ENCODE measurements around the gene LRRC4. TPM values are rescaled to one million over a fixed set of nuclear protein-coding genes. Genes with fewer than 3 reads are reported as not detected.

The LRRC4 gene
- total and polyA plus RNA-seq, 3 donors from 2014 or later, result 10.2 to 17.0 (median 12.5) TPM

DNA sequence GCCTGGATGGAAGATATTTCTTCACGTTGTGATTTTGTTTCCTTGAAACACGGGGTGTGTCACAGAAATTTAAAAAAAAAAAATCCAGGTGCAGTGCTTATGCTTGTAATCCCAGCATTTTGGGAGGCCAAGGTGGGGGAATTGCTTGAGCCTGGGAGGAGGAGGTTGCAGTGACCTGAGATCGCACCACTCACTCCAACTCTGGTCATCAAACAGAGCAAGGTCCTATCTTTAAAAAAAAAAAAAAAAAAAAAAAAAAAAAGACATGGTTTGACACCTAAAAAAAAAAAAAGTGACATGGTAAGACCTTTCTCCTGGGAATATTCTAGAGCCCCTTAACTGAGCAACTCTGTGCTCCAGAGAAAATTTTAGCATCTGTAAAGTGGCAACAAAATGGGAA, 9.0 kb upstream of the LRRC4 start:
- WGBS, 2 donors, result 83 to 91% methylated on average over 3 of the region's 3 CpGs
- Histone ChIP-seq H3K9me3 (no peaks in the 10 kb centered on the region), H3K27me3 (no peaks in the 10 kb centered on the region), H3K4me3 (no peak overlapping the region), H3K4me1 (no peaks in the 10 kb centered on the region), H3K27ac (no peak overlapping the region), H3K36me3 (ENCODE audit: low read depth, missing control alignments) (no peaks in the 10 kb centered on the region)
- DNase-seq, result no peak
- TF ChIP-seq, protein P1, sequence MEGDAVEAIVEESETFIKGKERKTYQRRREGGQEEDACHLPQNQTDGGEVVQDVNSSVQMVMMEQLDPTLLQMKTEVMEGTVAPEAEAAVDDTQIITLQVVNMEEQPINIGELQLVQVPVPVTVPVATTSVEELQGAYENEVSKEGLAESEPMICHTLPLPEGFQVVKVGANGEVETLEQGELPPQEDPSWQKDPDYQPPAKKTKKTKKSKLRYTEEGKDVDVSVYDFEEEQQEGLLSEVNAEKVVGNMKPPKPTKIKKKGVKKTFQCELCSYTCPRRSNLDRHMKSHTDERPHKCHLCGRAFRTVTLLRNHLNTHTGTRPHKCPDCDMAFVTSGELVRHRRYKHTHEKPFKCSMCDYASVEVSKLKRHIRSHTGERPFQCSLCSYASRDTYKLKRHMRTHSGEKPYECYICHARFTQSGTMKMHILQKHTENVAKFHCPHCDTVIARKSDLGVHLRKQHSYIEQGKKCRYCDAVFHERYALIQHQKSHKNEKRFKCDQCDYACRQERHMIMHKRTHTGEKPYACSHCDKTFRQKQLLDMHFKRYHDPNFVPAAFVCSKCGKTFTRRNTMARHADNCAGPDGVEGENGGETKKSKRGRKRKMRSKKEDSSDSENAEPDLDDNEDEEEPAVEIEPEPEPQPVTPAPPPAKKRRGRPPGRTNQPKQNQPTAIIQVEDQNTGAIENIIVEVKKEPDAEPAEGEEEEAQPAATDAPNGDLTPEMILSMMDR (IDR thresholded peaks at IDR 0.05), result no peak
- TF ChIP-seq POLR2A (IDR thresholded peaks at IDR 0.05), result no peak
- intact Hi-C loops (cut with DNase I; ENCODE audit: low total_unique reads), result no loop called here

GRCh38 chr7:128039544-128039953, 8.3 kb upstream of the LRRC4 start:
- intact Hi-C loops (cut with DNase I; ENCODE audit: low total_unique reads), result no loop called here
- 97 to 99% methylated on average over 4 of the region's 4 CpGs for WGBS, 2 donors

DNA sequence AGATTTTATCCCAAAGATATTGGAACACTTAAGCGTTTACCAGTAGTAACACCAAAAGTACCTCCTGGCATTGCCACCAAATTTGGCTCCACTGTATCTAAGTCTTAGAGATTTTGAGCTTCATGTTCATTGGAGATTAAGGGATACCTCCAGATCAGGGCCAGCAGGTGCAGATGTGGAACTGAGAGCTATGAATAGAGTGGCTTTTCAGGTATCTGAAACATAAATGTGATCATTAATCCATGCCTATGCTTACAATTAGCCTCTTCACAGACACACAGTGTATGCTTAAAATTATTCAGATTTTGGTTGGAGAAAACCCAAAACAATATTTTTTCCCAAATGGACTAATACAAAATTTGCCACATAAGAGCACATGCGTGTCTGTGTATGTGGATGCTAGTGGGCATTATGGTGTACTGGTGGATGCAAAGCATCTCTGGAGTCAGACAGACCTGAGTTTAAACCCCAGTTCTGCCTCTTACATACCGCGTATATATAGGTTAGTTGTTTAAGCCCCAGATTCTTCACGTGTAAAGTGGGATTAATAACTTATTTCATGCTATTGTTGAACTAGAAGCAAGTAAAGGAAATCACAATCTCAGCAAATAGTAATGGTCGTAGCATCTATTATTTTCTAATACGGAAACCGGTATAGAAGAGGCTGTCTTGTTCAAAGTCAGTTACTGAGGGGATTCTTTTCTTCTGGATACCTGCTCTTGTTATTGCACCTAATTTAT, 6.8 kb upstream of the LRRC4 start:
- Histone ChIP-seq H3K27ac (no peak overlapping the region), H3K9me3 (no peaks in the 10 kb centered on the region), H3K4me3 (no peak overlapping the region), H3K27me3 (no peaks in the 10 kb centered on the region), H3K36me3 (ENCODE audit: low read depth, missing control alignments) (no peaks in the 10 kb centered on the region), H3K4me1 (no peaks in the 10 kb centered on the region)
- WGBS, 2 donors, result 94 to 96% methylated on average over 8 of the region's 8 CpGs
- TF ChIP-seq, protein P1 (IDR thresholded peaks at IDR 0.05), result no peak
- no peak for TF ChIP-seq POLR2A (IDR thresholded peaks at IDR 0.05)
- intact Hi-C loops (cut with DNase I; ENCODE audit: low total_unique reads), result no loop called here
- DNase-seq, result no peak

More at GRCh38 chr7:128039544-128039953, 8.3 kb upstream of the LRRC4 start:
- Histone ChIP-seq H3K36me3 (ENCODE audit: low read depth, missing control alignments) (no peaks in the 10 kb centered on the region), H3K27me3 (no peaks in the 10 kb centered on the region), H3K4me1 (no peaks in the 10 kb centered on the region), H3K4me3 (no peak overlapping the region), H3K9me3 (no peaks in the 10 kb centered on the region), H3K27ac (no peak overlapping the region)
- DNase-seq, result no peak
- no peak for TF ChIP-seq POLR2A (IDR thresholded peaks at IDR 0.05)
- TF ChIP-seq, protein P1 (IDR thresholded peaks at IDR 0.05), result no peak

DNA sequence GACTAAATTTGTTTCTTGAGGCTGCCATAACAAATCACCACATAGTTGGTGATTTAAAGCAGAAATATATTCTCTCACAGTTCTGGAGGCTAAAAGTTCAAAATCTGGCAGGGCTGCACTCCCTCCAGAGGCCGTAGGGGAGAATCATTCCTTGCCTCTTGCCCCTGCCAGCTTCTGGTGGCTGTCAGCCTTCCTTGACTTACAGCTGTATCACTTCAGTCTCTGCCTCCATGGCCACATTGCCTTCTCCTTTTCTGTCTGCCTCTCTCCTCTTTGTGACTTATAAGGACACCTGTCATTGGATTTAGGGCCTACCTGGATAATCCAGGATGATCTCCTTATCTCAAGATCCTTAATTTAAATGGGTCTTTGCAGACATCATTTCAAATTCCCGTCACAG, 5.8 kb upstream of the LRRC4 start:
- Histone ChIP-seq H3K4me3 (no peak overlapping the region), H3K4me1 (peaks cover 4% of the 10 kb centered on the region), H3K27me3 (no peaks in the 10 kb centered on the region), H3K36me3 (ENCODE audit: low read depth, missing control alignments) (no peaks in the 10 kb centered on the region), H3K9me3 (no peaks in the 10 kb centered on the region), H3K27ac (no peak overlapping the region)
- DNase-seq, result no peak
- intact Hi-C loops (cut with DNase I; ENCODE audit: low total_unique reads), result no loop called here
- no peak for TF ChIP-seq POLR2A (IDR thresholded peaks at IDR 0.05)
- TF ChIP-seq, protein P1 (IDR thresholded peaks at IDR 0.05), result no peak
- 93 to 94% methylated on average over 2 of the region's 2 CpGs for WGBS, 2 donors

Data from testis (tissue), 3 donors.